HepG2 (cell line): ENCODE results near the gene MEDAG.

Experiments
- ATF2 ChIP-seq: sonication (generic); formaldehyde crosslinking; IDR thresholded peaks from 2 replicates; pipeline ENCODE4 v1.4.0; 2020; ENCODE audit warnings: missing genetic modification reagents
- DRAP1 ChIP-seq: IDR thresholded peaks from 2 replicates; pipeline ENCODE4 v1.6.1; 2016; ENCODE audit warnings: missing genetic modification reagents, missing compliant biosample characterization
- JUN ChIP-seq: sonication (generic); formaldehyde crosslinking; IDR thresholded peaks from 2 replicates; pipeline ENCODE4 v1.4.0; 2020; ENCODE audit warnings: mild to moderate bottlenecking, missing genetic modification reagents
- MXI1 ChIP-seq: IDR thresholded peaks from 3 replicates; pipeline ENCODE4 v1.6.1; 2012; ENCODE audit warnings: low read depth, low read length, inconsistent platforms, borderline replicate concordance
- PITX1 ChIP-seq: sonication (generic); formaldehyde crosslinking; IDR thresholded peaks from 2 replicates; pipeline ENCODE4 v1.5.1; 2020; ENCODE audit warnings: mild to moderate bottlenecking, missing genetic modification reagents
- SIN3A ChIP-seq: IDR thresholded peaks from 2 replicates; pipeline ENCODE4 v1.6.1; 2011; ENCODE audit warnings: low read depth, mild to moderate bottlenecking, control low read depth, low read length, borderline replicate concordance
- USF2 ChIP-seq, 2 experiments: sonication (generic) in 1 of 2; formaldehyde crosslinking in 1 of 2; IDR thresholded peaks; 2 replicates each; pipeline versions ENCODE4 v1.5.1 to v1.6.1; 2011 to 2020; ENCODE audit warnings: borderline replicate concordance in 1 of 2, low read depth in 1 of 2, low read length in 1 of 2, mild to moderate bottlenecking in 1 of 2, missing genetic modification reagents in 1 of 2, moderate library complexity in 1 of 2

- TF ChIP-seq ATF2 (CRISPR knock-in tag) (no peak), PITX1 (CRISPR knock-in tag) (no peak), MXI1 (no peak), DRAP1 (CRISPR knock-in tag) (no peak), JUN (CRISPR knock-in tag) (no peak), SIN3A (no peak), USF2 (IDR thresholded peaks at IDR 0.05; ENCODE audit: low read depth, low read length) (no peak), USF2 (CRISPR knock-in tag; IDR thresholded peaks at IDR 0.05; ENCODE audit: borderline replicate concordance) (no peak)
These were observed 5.6 kb upstream of the MEDAG start for GRCh38 chr13:30900436-30900835.
